A549 treated with DMSO at 1 μM for 4 hours (cell line): ENCODE data around the gene BAK1. TPM values are rescaled to one million over a fixed set of nuclear protein-coding genes. Genes with fewer than 3 reads are reported as not detected.

ENCODE experiments used
- total RNA-seq: library from RNA; stranded (reverse); fragments of 200-300 nt; extraction: Qiagen RNA extraction; gene quantifications from 5 replicates; pipeline ENCODE4 v1.2.3, GENCODE V29; 2022; ENCODE audit warnings: low read depth

Gene BAK1
- total RNA-seq, result 34.9 to 41.5 TPM (median 39.1 TPM) in 5 replicates

GRCh38 chr6:33579828-33580714 lies at the start of gene BAK1:
TSS of gene BAK1 (minus strand) at chr6:33580276. CDS start at chr6:33577604, 2,672 bp downstream.

GRCh38 chr6:33620856-33621710 lies 41.0 kb upstream of the BAK1 start, which contains the start of gene ITPR3:
TSS of gene ITPR3 (plus strand) at chr6:33621322. CDS start at chr6:33621603, 281 bp downstream.

Other genes with a start within 250 kb of the BAK1 start
- 38.1 to 49.0 TPM (median 43.7 TPM) in 5 replicates for gene KIFC1, start 188.5 kb downstream of the BAK1 start, total RNA-seq
- gene PHF1, start 169.3 kb downstream of the BAK1 start, total RNA-seq, result 18.0 to 19.4 TPM (median 18.5 TPM) in 5 replicates
- 183 to 231 TPM (median 202 TPM) in 5 replicates for gene CUTA, start 162.2 kb downstream of the BAK1 start, total RNA-seq
- 4.2 to 7.9 TPM (median 5.1 TPM) in 5 replicates for gene SYNGAP1, start 160.2 kb downstream of the BAK1 start, total RNA-seq
- gene ZBTB9, start 125.7 kb downstream of the BAK1 start, total RNA-seq, result 12.0 to 12.6 TPM (median 12.4 TPM) in 5 replicates
- 32.9 to 45.8 TPM (median 41.0 TPM) in 5 replicates for gene ITPR3, start 41.0 kb upstream of the BAK1 start, total RNA-seq
- gene UQCC2, start 131.4 kb upstream of the BAK1 start, total RNA-seq, result 81.3 to 108 TPM (median 92.1 TPM) in 5 replicates
- 0.06 to 0.15 TPM (median 0.09 TPM) in 5 replicates for gene IP6K3, start 166.6 kb upstream of the BAK1 start, total RNA-seq
- 42.2 to 46.7 TPM (median 44.2 TPM) in 5 replicates for gene LEMD2, start 208.9 kb upstream of the BAK1 start, total RNA-seq
- not detected in 5 replicates for gene MLN, start 223.7 kb upstream of the BAK1 start, total RNA-seq